WTC11 (cell line): Measurements from ENCODE around the gene VAMP2.

Experiments
- CBFB ChIP-seq: sonication (generic); formaldehyde crosslinking; IDR thresholded peaks from 2 replicates; pipeline ENCODE4 v1.8.1; 2022; ENCODE audit warnings: mild to moderate bottlenecking, low read depth, missing genetic modification reagents
- ZNF232 ChIP-seq: sonication (generic); formaldehyde crosslinking; IDR thresholded peaks from 2 replicates; pipeline ENCODE4 v1.8.0; 2022; ENCODE audit warnings: mild to moderate bottlenecking, missing genetic modification reagents
- TF ChIP-seq, protein P1 (sequence below): sonication (generic); formaldehyde crosslinking; IDR thresholded peaks from 2 replicates; pipeline ENCODE4 v1.8.0; 2022; ENCODE audit warnings: mild to moderate bottlenecking, missing genetic modification reagents

DNA sequence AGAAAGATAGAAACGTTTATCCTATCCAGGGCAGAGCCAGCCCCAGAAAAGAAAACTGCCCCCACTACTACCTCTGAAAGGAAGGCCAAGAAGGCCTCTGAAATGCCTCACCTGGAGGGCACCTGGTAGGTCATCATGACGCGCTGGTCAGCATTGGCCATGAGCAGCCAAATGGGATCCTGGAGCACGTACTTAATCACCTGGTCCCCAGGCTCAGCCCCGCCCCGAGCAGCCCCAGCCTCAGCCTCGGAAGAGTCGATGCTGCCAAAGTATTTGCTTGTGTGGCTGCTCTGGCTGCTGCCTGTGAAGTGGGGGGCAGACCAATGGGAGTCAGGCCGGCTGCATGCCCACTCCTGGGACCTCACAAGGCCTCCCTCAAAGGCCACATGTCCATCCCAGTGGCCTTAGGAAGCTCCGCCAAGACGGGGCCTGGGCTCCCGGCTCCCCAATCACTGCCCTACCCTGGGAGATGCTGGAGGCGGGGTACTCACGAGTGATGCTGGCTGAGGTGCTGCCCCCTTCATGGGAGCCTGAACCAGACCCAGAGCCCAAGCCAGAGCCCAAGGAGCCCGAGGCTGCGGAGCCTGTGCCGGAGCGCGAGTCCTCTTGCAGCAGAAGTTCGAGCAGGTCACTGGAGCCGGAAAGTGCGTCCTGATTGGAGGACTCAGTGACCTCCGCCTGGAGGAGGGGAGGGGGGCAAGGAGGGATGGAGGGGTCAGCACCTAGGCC is 20.4 kb downstream of the VAMP2 start:
- TF ChIP-seq, protein P1, sequence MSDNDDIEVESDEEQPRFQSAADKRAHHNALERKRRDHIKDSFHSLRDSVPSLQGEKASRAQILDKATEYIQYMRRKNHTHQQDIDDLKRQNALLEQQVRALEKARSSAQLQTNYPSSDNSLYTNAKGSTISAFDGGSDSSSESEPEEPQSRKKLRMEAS (CRISPR knock-in tag), result no peak
- no peak for TF ChIP-seq ZNF232 (CRISPR knock-in tag)
- no peak for TF ChIP-seq CBFB (CRISPR knock-in tag)
